H1 (cell line): ENCODE results near the gene MBOAT1. TPM values are rescaled to one million over a fixed set of nuclear protein-coding genes. Genes with fewer than 3 reads are reported as not detected.

Experiments used
- CTCF ChIA-PET: fragments of 300-600 bp; sonication (Branson Sonifier 250); formaldehyde crosslinking; loops from one replicate; lab custom pipeline; 2021; ENCODE audit not compliant: partially characterized antibody; lab: Charles Lee
- POLR2A ChIA-PET: fragments of 300-600 bp; sonication (Branson Sonifier 250); formaldehyde crosslinking; loops from one replicate; lab custom pipeline; 2021; ENCODE audit warnings: inconsistent platforms; ENCODE audit not compliant: partially characterized antibody; lab: Charles Lee
- DNase-seq, 2 experiments: peaks; one replicate each; pipeline versions ENCODE4 v3.0.0 to v3.0.0-alpha.2; 2010 to 2022; ENCODE audit warnings: low spot score in 2 of 2, low read depth in 1 of 2, mixed read lengths in 1 of 2
- FAIRE-seq: peaks from 2 replicates; lab custom pipeline; 2011; peaks lifted over from hg19 to GRCh38; lab: Jason Lieb, UNC
- H2AFZ ChIP-seq: 2 replicates; pipeline ENCODE4 v1.8.1; 2012; ENCODE audit warnings: low read length, inconsistent platforms
- H2AK5ac ChIP-seq: 2 replicates; pipeline ENCODE4 v1.6.1; 2013; ENCODE audit warnings: low read depth, low read length
- H2BK120ac ChIP-seq: replicated peaks from 2 replicates; pipeline ENCODE3; 2013; ENCODE audit warnings: low read depth, low read length, inconsistent platforms
- H2BK12ac ChIP-seq: 2 replicates; pipeline ENCODE4 v1.6.1; 2013; ENCODE audit warnings: low read depth, low read length
- H2BK15ac ChIP-seq: 2 replicates; pipeline ENCODE4 v1.6.1; 2013; ENCODE audit warnings: low read length
- H2BK20ac ChIP-seq: 2 replicates; pipeline ENCODE4 v1.6.1; 2013; ENCODE audit warnings: low read length
- H2BK5ac ChIP-seq: 2 replicates; pipeline ENCODE4 v1.6.1; 2013; ENCODE audit warnings: low read depth, low read length
- H3K14ac ChIP-seq: 2 replicates; pipeline ENCODE4 v1.6.1; 2013; ENCODE audit warnings: inconsistent platforms; ENCODE audit not compliant: insufficient read length
- H3K18ac ChIP-seq: 2 replicates; pipeline ENCODE4 v1.6.1; 2013; ENCODE audit warnings: low read length; ENCODE audit errors: extremely low read depth
- H3K23ac ChIP-seq: 2 replicates; pipeline ENCODE4 v1.6.1; 2013; ENCODE audit warnings: inconsistent platforms; ENCODE audit not compliant: insufficient read length
- H3K23me2 ChIP-seq: 2 replicates; pipeline ENCODE4 v1.6.1; 2013; ENCODE audit warnings: low read depth, low read length
- H3K27ac ChIP-seq: 2 replicates; pipeline ENCODE4 v1.6.1; 2011; ENCODE audit warnings: low read depth, low read length, inconsistent platforms
- H3K27me3 ChIP-seq, 4 experiments: replicated peaks in 1 of 4; 1 replicate in 1 of 4; 2 replicates in 3 of 4; pipeline versions ENCODE4 v1.6.1 to v1.8.1; 2011 to 2013; ENCODE audit warnings: low read length in 3 of 4, mild to moderate bottlenecking in 3 of 4, inconsistent platforms in 2 of 4, mixed read lengths in 2 of 4, moderate library complexity in 1 of 4; ENCODE audit not compliant: control insufficient read depth in 3 of 4, insufficient read depth in 3 of 4; ENCODE audit errors: extremely low read depth in 1 of 4
- H3K36me3 ChIP-seq, 4 experiments: 2 replicates each; pipeline versions ENCODE4 v1.6.1 to v1.8.1; 2011 to 2013; ENCODE audit warnings: mild to moderate bottlenecking in 4 of 4, low read length in 3 of 4, moderate library complexity in 2 of 4, control low read depth in 1 of 4, inconsistent platforms in 1 of 4; ENCODE audit not compliant: insufficient read depth in 4 of 4, control insufficient read depth in 2 of 4
- H3K4ac ChIP-seq: replicated peaks from 2 replicates; pipeline ENCODE3; 2013; ENCODE audit warnings: low read length, low read depth, mixed read lengths, inconsistent platforms; ENCODE audit not compliant: insufficient read length
- H3K4me1 ChIP-seq, 4 experiments: replicated peaks in 1 of 4; 1 replicate in 1 of 4; 2 replicates in 3 of 4; pipeline versions ENCODE4 v1.6.1 to v1.8.1; 2011 to 2013; ENCODE audit warnings: low read length in 3 of 4, inconsistent platforms in 2 of 4, mixed read lengths in 1 of 4; ENCODE audit not compliant: insufficient read depth in 4 of 4, control insufficient read depth in 3 of 4
- H3K4me2 ChIP-seq, 2 experiments: 2 replicates each; pipeline versions ENCODE4 v1.6.1 to v1.8.1; 2011 to 2013; ENCODE audit warnings: low read depth in 2 of 2, low read length in 2 of 2, control low read depth in 1 of 2, inconsistent platforms in 1 of 2, mild to moderate bottlenecking in 1 of 2; ENCODE audit not compliant: insufficient read depth in 1 of 2
- H3K4me3 ChIP-seq, 4 experiments: fragments of 200-600, 300-600 bp in 1 of 4; sonication (generic), shearing (Covaris generic), sonication (Bioruptor Twin) in 1 of 4; 2 replicates each; pipeline versions ENCODE4 v1.5.1 to v1.8.1; 2011 to 2016; ENCODE audit warnings: low read length in 4 of 4, low read depth in 3 of 4, control low read depth in 2 of 4, inconsistent platforms in 2 of 4, mild to moderate bottlenecking in 2 of 4, mixed read lengths in 1 of 4, moderate library complexity in 1 of 4; ENCODE audit not compliant: insufficient read depth in 2 of 4; ENCODE audit errors: extremely low read depth in 1 of 4
- H3K56ac ChIP-seq: replicated peaks from 2 replicates; pipeline ENCODE3; 2013; ENCODE audit warnings: low read depth, mild to moderate bottlenecking, mixed read lengths, low read length, inconsistent platforms; ENCODE audit not compliant: insufficient read length
- H3K79me1 ChIP-seq: 2 replicates; pipeline ENCODE4 v1.6.1; 2013; ENCODE audit warnings: low read depth, low read length, control low read depth
- H3K79me2 ChIP-seq, 2 experiments: 2 replicates each; pipeline versions ENCODE4 v1.6.1 to v1.8.1; 2012 to 2013; ENCODE audit warnings: low read length in 2 of 2, mild to moderate bottlenecking in 2 of 2, inconsistent platforms in 1 of 2; ENCODE audit not compliant: insufficient read depth in 2 of 2, control insufficient read depth in 1 of 2
- H3K9ac ChIP-seq, 4 experiments: replicated peaks in 1 of 4; 1 replicate in 1 of 4; 2 replicates in 3 of 4; pipeline versions ENCODE4 v1.6.1 to v1.8.1; 2011 to 2013; ENCODE audit warnings: low read depth in 3 of 4, low read length in 3 of 4, control low read depth in 2 of 4, mild to moderate bottlenecking in 2 of 4, moderate library complexity in 2 of 4, inconsistent platforms in 1 of 4; ENCODE audit errors: extremely low read depth in 1 of 4
- H3K9me3 ChIP-seq, 2 experiments: 2 replicates each; pipeline versions ENCODE4 v1.6.1 to v1.8.1; 2012 to 2013; ENCODE audit warnings: mild to moderate bottlenecking in 2 of 2, moderate library complexity in 2 of 2, control low read depth in 1 of 2, inconsistent platforms in 1 of 2, low read depth in 1 of 2, low read length in 1 of 2, mixed read lengths in 1 of 2; ENCODE audit not compliant: insufficient read depth in 2 of 2
- H4K20me1 ChIP-seq, 2 experiments: replicated peaks in 1 of 2; 2 replicates each; pipeline versions ENCODE3 to v1.8.1; 2011 to 2013; ENCODE audit warnings: inconsistent platforms in 2 of 2, low read length in 2 of 2, mild to moderate bottlenecking in 1 of 2; ENCODE audit not compliant: insufficient read depth in 2 of 2, control insufficient read depth in 1 of 2
- H4K5ac ChIP-seq: 2 replicates; pipeline ENCODE4 v1.6.1; 2013; ENCODE audit warnings: low read length, low read depth, mixed read lengths, inconsistent platforms; ENCODE audit not compliant: insufficient read length
- H4K8ac ChIP-seq: 2 replicates; pipeline ENCODE4 v1.8.0; 2013; ENCODE audit warnings: mild to moderate bottlenecking, moderate library complexity, low read length, inconsistent platforms; ENCODE audit not compliant: insufficient read depth; ENCODE audit errors: extremely low read depth
- H4K91ac ChIP-seq: replicated peaks from 2 replicates; pipeline ENCODE3; 2013; ENCODE audit warnings: low read length, mixed read lengths, inconsistent platforms; ENCODE audit not compliant: insufficient read length
- CBX8 ChIP-seq: fragments of 300-800, 300-1000 bp; sonication (generic); IDR thresholded peaks from 2 replicates; pipeline ENCODE4 v1.7.1; 2016; ENCODE audit warnings: low read depth, low read length, borderline replicate concordance
- CEBPB ChIP-seq: IDR thresholded peaks from 2 replicates; pipeline ENCODE4 v1.6.1; 2012; ENCODE audit warnings: low read depth, low read length
- CHD2 ChIP-seq: IDR thresholded peaks from 2 replicates; pipeline ENCODE4 v1.6.1; 2012; ENCODE audit warnings: low read length, improper control_type of control experiment
- FOSL1 ChIP-seq: IDR thresholded peaks from 2 replicates; pipeline ENCODE4 v1.6.1; 2011; ENCODE audit warnings: mild to moderate bottlenecking, low read depth, low read length, moderate library complexity; ENCODE audit not compliant: insufficient read depth
- KDM5A ChIP-seq: fragments of 200-600 bp; IDR thresholded peaks from 2 replicates; pipeline ENCODE4 v1.7.1; 2012; ENCODE audit warnings: mild to moderate bottlenecking, low read length, inconsistent platforms, mixed read lengths
- MAFK ChIP-seq: IDR thresholded peaks from 2 replicates; pipeline ENCODE4 v1.6.1; 2012; ENCODE audit warnings: low read depth, mild to moderate bottlenecking, improper control_type of control experiment, low read length
- RFX5 ChIP-seq: IDR thresholded peaks from 2 replicates; pipeline ENCODE4 v1.6.1; 2011; ENCODE audit warnings: low read depth, low read length, improper control_type of control experiment, borderline replicate concordance
- SAP30 ChIP-seq: fragments of 300-600 bp; sonication (generic); IDR thresholded peaks from 2 replicates; pipeline ENCODE4 v1.7.1; 2012; ENCODE audit warnings: low read length, moderate library complexity, mild to moderate bottlenecking, inconsistent platforms; ENCODE audit not compliant: insufficient read depth, insufficient replicate concordance
- WGBS, 2 experiments: shearing (Covaris generic) in 1 of 2; methylation state at CpG; one replicate each; pipeline versions ENCODE4 v1.1.6 to v1.1.7; 2013 to 2015; ENCODE audit warnings: low lambda C conversion rate in 2 of 2, mixed read lengths in 2 of 2, inconsistent platforms in 1 of 2, low coverage in 1 of 2, missing lambda C conversion rate in 1 of 2; ENCODE audit not compliant: insufficient replicate concordance in 2 of 2, insufficient coverage in 1 of 2, insufficient read length in 1 of 2; ENCODE audit errors: extremely low coverage in 1 of 2, missing lambda C conversion rate in 1 of 2; 5-methylcytosine and 5-hydroxymethylcytosine counted together
- polyA plus RNA-seq, 7 experiments: library from polyadenylated mRNA; depleted of rRNA in 3 of 7; stranded (reverse) in 5 of 7; unstranded in 2 of 7; fragments of >200 nt in 5 of 7; fragments of 200-250 nt in 2 of 7; gene quantifications; 1 replicate in 5 of 7; 2 replicates in 1 of 7; 4 replicates in 1 of 7; pipeline versions ENCODE4 v1.2.1 to v1.2.3, GENCODE V29; 2011 to 2013; ENCODE audit warnings: missing spikeins in 2 of 7, mixed read lengths in 2 of 7
- total RNA-seq: library from RNA; stranded (reverse); fragmentation: NEBNext Ultra II Directional; extraction: Animal tissue kit (Norgen Biotek cat#: 25700); gene quantifications from 2 replicates; pipeline ENCODE4 v1.2.1, GENCODE V29; 2021

Gene MBOAT1
- total and polyA plus RNA-seq, 2 of the 8 experiments (the other 6 are each of a cell fraction or from before 2014, with no cell fraction given), result 4.9 to 19.5 TPM

GRCh38 chr6:20137240-20137639 is 75.0 kb downstream of the MBOAT1 start:
- Histone ChIP-seq H2BK12ac (no peak overlapping the region), H3K4ac (no peak overlapping the region), H3K4me3 (no peak overlapping the region), H4K8ac (no peak overlapping the region), H3K9ac (no peak overlapping the region), H2BK20ac (no peak overlapping the region), H3K18ac (no peak overlapping the region), H4K91ac (no peak overlapping the region), H3K36me3 (no peaks in the 10 kb centered on the region), H2AFZ (no peak overlapping the region), H3K9me3 (no peaks in the 10 kb centered on the region), H3K27me3 (no peaks in the 10 kb centered on the region), H2BK15ac (no peak overlapping the region), H4K20me1 (no peaks in the 10 kb centered on the region), H2BK5ac (no peak overlapping the region), H3K23ac (no peak overlapping the region), H4K5ac (no peak overlapping the region), H3K79me2 (no peaks in the 10 kb centered on the region), H3K27ac (no peak overlapping the region), H2BK120ac (no peak overlapping the region), H3K23me2 (no peaks in the 10 kb centered on the region), H3K4me1 (no peaks in the 10 kb centered on the region), H3K56ac (no peak overlapping the region), H3K14ac (no peak overlapping the region), H3K4me2 (no peak overlapping the region), H3K79me1 (no peaks in the 10 kb centered on the region; the same call in 1 of the 2 replicates), H2AK5ac (no peak overlapping the region)
- ChIA-PET POLR2A (no interaction called here), CTCF (interaction anchor here (0.6 to 2.8 kb wide), 3 partner anchors 10 to 487 kb away, joined by 3 to 18 read pairs (median 4); no protein-coding TSS in a partner anchor)
- FAIRE-seq, result no peak
- TF ChIP-seq CEBPB (no peak), CBX8 (no peak), SAP30 (no peak), FOSL1 (no peak), CHD2 (no peak), KDM5A (no peak), MAFK (no peak), RFX5 (no peak)
- DNase-seq, result no peak
- 81% methylated on average over 3 of the region's 3 CpGs; no CpG with 5 or more reads in 1 of the 2 experiments for WGBS, 2 experiments
